Stimulated activated naive CD8-positive, alpha-beta T cell treated with anti-CD3 and anti-CD28 coated beads, Interleukin-15, Interleukin-2, amounts not matched to agents 100 U/mL and 50 U/mL, for 24 hours (primary cell): ENCODE results near the gene TNP2.

ENCODE experiments used
- ATAC-seq: fragments of 150-1000 bp; cut with Tn5 transposase; one replicate; pipeline ENCODE4 v1.10.0; 2021
- DNase-seq: peaks from one replicate; pipeline ENCODE4 v3.0.0; 2021

TNP2 gene

GRCh38 chr16:11276896-11277593 is 7.9 kb upstream of the TNP2 start:
- no peak for DNase-seq
- no peak for ATAC-seq

- DNase-seq (no peak), ATAC-seq (no peak)
These were observed 7.2 kb upstream of the TNP2 start, which contains the start of gene PRM2 for GRCh38 chr16:11276143-11276895. TSS of gene PRM2 (minus strand) at chr16:11276480. CDS start at chr16:11276370, 110 bp downstream.

- ATAC-seq (peak; percentile 12), DNase-seq (no peak)
These were observed 5.8 kb upstream of the TNP2 start for GRCh38 chr16:11274964-11275363.

- ATAC-seq (no peak), DNase-seq (no peak)
These were observed 4.7 kb upstream of the TNP2 start for GRCh38 chr16:11273721-11274324.

- peak; percentile 16 for ATAC-seq
- no peak for DNase-seq
These were observed 4.0 kb upstream of the TNP2 start, which contains the start of gene PRM3 for GRCh38 chr16:11272921-11273720. TSS of gene PRM3 (minus strand) at chr16:11273629. CDS start at chr16:11273595, 34 bp downstream.

- DNase-seq (no peak), ATAC-seq (no peak)
These were observed 3.4 kb upstream of the TNP2 start for GRCh38 chr16:11272484-11272883.

GRCh38 chr16:11271610-11272009 is 2.5 kb upstream of the TNP2 start:
- no peak for ATAC-seq
- no peak for DNase-seq

- no peak for DNase-seq
- no peak for ATAC-seq
These were observed 1.6 kb upstream of the TNP2 start for GRCh38 chr16:11270602-11271162.

- no peak for ATAC-seq
- DNase-seq = no peak
These were observed 4.0 kb downstream of the TNP2 start for GRCh38 chr16:11265124-11265523.

GRCh38 chr16:11264155-11264832 is 4.8 kb downstream of the TNP2 start:
- no peak for ATAC-seq
- no peak for DNase-seq

GRCh38 chr16:11263737-11264136 is 5.4 kb downstream of the TNP2 start:
- peak; percentile 66 for DNase-seq
- ATAC-seq = peak; percentile 88

GRCh38 chr16:11262915-11263314 is 6.2 kb downstream of the TNP2 start:
- ATAC-seq (no peak), DNase-seq (no peak)

GRCh38 chr16:11260596-11260966 is 8.5 kb downstream of the TNP2 start:
- no peak for ATAC-seq

GRCh38 chr16:11259655-11260595 is 9.2 kb downstream of the TNP2 start:
- DNase-seq (no peak), ATAC-seq (no peak)

More at GRCh38 chr16:11260596-11260966, 8.5 kb downstream of the TNP2 start:
- DNase-seq = no peak

GRCh38 chr16:11258553-11259492 is 10.3 kb downstream of the TNP2 start:
- peak; percentile 2 for ATAC-seq
- DNase-seq = no peak

GRCh38 chr16:11257131-11257938 is 11.8 kb downstream of the TNP2 start:
- peak; percentile 9 for ATAC-seq

GRCh38 chr16:11256661-11257130 is 12.4 kb downstream of the TNP2 start:
- DNase-seq (peak; percentile 69), ATAC-seq (no peak)

More at GRCh38 chr16:11257131-11257938, 11.8 kb downstream of the TNP2 start:
- DNase-seq = peak; percentile 73
